Activated naive CD8-positive, alpha-beta T cell treated with anti-CD3 and anti-CD28 coated beads for 36 hours (primary cell): ENCODE measurements around the gene TCHHL1. TPM values are rescaled to one million over a fixed set of nuclear protein-coding genes. Genes with fewer than 3 reads are reported as not detected.

Experiments
- DNase-seq: peaks from one replicate; pipeline ENCODE4 v3.0.0; 2021
- H3K27ac Mint-ChIP-seq: one replicate; pipeline ENCODE4 v1.8.0; 2022; ENCODE audit warnings: mild to moderate bottlenecking, moderate library complexity, mixed read lengths
- H3K27me3 Mint-ChIP-seq: one replicate; pipeline ENCODE4 v1.8.0; 2022; ENCODE audit warnings: mild to moderate bottlenecking, mixed read lengths
- H3K36me3 Mint-ChIP-seq: one replicate; pipeline ENCODE4 v1.8.0; 2021; ENCODE audit warnings: mild to moderate bottlenecking, mixed read lengths
- H3K4me1 Mint-ChIP-seq: one replicate; pipeline ENCODE4 v1.8.0; 2021; ENCODE audit warnings: mixed read lengths
- H3K4me3 Mint-ChIP-seq: one replicate; pipeline ENCODE4 v1.8.0; 2022; ENCODE audit warnings: mild to moderate bottlenecking, moderate library complexity, mixed read lengths
- H3K9me3 Mint-ChIP-seq: one replicate; pipeline ENCODE4 v1.8.0; 2022; ENCODE audit warnings: mixed read lengths
- total RNA-seq, 2 experiments: library from RNA; stranded (reverse); gene quantifications; one replicate each; pipeline ENCODE4 v1.2.3, GENCODE V29; 2021

The TCHHL1 gene
- total RNA-seq, 2 experiments from 2014 or later, result not detected

GRCh38 chr1:152035539-152036266, 53.2 kb downstream of the TCHHL1 start:
- Mint-ChIP-seq H3K27ac (peak overlapping the region; percentile 88), H3K9me3 (peaks cover 1% of the 10 kb centered on the region), H3K4me3 (peak overlapping the region; percentile 93), H3K4me1 (peaks cover 24% of the 10 kb centered on the region), H3K36me3 (peaks cover 39% of the 10 kb centered on the region), H3K27me3 (no peaks in the 10 kb centered on the region)
- no peak for DNase-seq

- Mint-ChIP-seq H3K9me3 (peaks cover 3% of the 10 kb centered on the region), H3K27ac (peak overlapping the region; percentile 88), H3K4me3 (peak overlapping the region; percentile 93), H3K27me3 (no peaks in the 10 kb centered on the region), H3K36me3 (peaks cover 44% of the 10 kb centered on the region), H3K4me1 (peaks cover 28% of the 10 kb centered on the region)
- DNase-seq, result peak; percentile 72
These were observed 54.0 kb downstream of the TCHHL1 start for GRCh38 chr1:152034654-152035538.

GRCh38 chr1:152034324-152034653, 54.6 kb downstream of the TCHHL1 start:
- peaks cover 48% of the 10 kb centered on the region for H3K36me3 Mint-ChIP-seq
- DNase-seq, result no peak
- peaks cover 32% of the 10 kb centered on the region for H3K4me1 Mint-ChIP-seq
- H3K27me3 Mint-ChIP-seq, result no peaks in the 10 kb centered on the region
- peak overlapping the region; percentile 88 for H3K27ac Mint-ChIP-seq
- H3K9me3 Mint-ChIP-seq, result peaks cover 5% of the 10 kb centered on the region
- peak overlapping the region; percentile 93 for H3K4me3 Mint-ChIP-seq

Other genes starting within 250 kb of the TCHHL1 start
- gene C2CD4D, start 249.2 kb downstream of the TCHHL1 start, total RNA-seq, result under 1 TPM; 0.68 to 0.76 TPM
- not detected for gene THEM5, start 235.4 kb downstream of the TCHHL1 start, total RNA-seq
- 10 to 100 TPM; 32.9 to 34.2 TPM for gene THEM4, start 179.6 kb downstream of the TCHHL1 start, total RNA-seq
- 100 to 1,000 TPM; 225 to 235 TPM for gene S100A10, start 95.2 kb downstream of the TCHHL1 start, total RNA-seq
- gene S100A11, start 52.1 kb downstream of the TCHHL1 start, total RNA-seq, result 100 to 1,000 TPM; 162 to 165 TPM
- under 1 TPM; 0.12 to 0.22 TPM for gene TCHH, start 26.4 kb upstream of the TCHHL1 start, total RNA-seq
- not detected for gene RPTN, start 70.2 kb upstream of the TCHHL1 start, total RNA-seq
- not detected for gene HRNR, start 135.1 kb upstream of the TCHHL1 start, total RNA-seq
- not detected for gene FLG, start 236.2 kb upstream of the TCHHL1 start, total RNA-seq